ENCODE measurements around the gene TGM6.

Gene TGM6

GRCh38 chr20:2459981-2460751 is 79.5 kb downstream of the TGM6 start:
- no peak for DNase-seq

DNA sequence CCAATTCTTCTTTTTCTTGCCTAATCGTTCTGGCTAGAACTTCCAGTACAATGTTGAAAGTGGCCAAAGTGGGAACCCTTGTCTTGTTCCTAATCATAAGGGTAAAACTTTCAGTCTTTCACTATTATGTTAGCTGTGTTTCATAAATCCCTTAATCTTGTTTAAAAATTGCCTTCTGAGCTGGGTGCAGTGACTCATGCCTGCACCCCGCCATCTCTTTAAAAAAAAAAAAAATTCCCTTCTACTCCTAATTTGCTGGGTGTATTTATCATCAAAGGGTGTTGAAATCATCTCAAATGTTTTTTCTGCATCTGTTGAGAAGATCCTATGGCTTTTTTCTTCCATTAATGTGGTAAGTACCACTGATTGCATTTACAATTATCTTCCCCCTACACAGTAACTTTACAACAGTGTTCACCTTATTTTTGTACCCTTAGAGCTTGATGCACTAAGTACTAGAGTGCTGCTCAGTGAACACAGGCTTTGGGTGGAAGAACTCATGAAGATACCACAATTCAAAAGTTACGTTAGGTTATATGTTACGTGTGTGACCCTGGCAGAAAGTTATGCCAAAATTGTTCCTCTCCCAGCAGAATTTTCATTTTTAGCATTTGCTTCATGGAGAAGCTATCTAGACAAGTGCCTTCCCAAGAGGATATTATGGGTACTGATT is 80.2 kb downstream of the TGM6 start:
- no peak for DNase-seq

DNA sequence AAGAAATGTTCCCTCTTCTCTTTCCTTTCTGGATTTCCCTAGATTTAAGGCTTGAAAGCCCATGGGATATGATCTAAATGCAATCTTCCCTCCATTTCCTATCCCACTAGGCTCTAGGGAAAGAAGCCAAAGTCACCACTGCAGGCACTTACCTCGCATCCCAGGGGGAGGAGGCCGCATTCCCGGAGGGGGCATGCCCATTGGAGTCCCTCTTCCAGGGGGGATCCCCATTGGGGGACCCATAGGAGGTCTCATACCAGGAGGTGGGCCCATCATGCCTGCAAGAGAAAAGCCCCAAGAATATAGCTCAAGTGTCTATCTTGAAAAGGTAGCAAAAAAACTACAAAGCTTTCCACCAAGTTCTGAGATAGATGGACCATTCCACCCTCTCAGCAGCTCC is 81.8 kb downstream of the TGM6 start:
- DNase-seq, result no peak

DNA sequence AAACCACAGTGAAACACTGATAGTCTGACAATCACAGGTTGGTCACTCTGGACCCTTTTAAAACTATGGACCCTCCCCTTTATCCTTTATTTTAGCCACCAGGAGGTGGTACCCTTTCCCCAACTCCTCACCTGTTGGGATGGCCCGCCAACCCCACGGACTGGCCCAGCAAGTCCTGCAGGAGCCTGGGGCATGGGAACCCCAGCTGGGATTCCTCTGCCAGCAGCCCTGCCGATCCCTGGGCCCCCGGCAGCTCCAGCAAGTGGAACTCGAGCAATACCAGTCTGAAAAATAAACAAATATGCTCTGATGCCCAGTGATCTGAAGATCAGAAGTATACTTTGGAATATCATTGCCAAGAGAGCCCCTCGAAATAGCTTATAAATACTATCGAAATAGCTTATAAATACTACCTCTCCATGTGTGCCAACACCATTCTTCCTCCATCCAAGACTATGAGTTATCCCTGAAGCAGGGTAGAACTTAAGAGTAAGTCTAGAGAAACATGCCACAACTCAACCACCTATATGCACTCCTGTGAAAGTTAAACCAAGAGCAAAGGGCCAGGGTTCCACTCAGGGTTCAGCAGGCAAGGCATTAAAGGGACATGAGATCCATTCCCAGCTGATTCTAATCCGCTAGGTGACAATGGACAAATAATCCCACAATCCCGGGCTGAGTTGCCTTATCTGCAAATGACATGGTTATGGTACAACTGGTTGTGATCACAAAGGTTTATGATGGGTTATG is 83.1 kb downstream of the TGM6 start:
- no peak for DNase-seq

- no peak for DNase-seq
These were observed 84.4 kb downstream of the TGM6 start for GRCh38 chr20:2465100-2465499.

GRCh38 chr20:2467412-2467811 is 86.7 kb downstream of the TGM6 start:
- no peak for DNase-seq

GRCh38 chr20:2468581-2469407 is 88.1 kb downstream of the TGM6 start:
- DNase-seq, result no peak

GRCh38 chr20:2469991-2470422 is 89.3 kb downstream of the TGM6 start:
- peak; percentile 59 for DNase-seq

DNA sequence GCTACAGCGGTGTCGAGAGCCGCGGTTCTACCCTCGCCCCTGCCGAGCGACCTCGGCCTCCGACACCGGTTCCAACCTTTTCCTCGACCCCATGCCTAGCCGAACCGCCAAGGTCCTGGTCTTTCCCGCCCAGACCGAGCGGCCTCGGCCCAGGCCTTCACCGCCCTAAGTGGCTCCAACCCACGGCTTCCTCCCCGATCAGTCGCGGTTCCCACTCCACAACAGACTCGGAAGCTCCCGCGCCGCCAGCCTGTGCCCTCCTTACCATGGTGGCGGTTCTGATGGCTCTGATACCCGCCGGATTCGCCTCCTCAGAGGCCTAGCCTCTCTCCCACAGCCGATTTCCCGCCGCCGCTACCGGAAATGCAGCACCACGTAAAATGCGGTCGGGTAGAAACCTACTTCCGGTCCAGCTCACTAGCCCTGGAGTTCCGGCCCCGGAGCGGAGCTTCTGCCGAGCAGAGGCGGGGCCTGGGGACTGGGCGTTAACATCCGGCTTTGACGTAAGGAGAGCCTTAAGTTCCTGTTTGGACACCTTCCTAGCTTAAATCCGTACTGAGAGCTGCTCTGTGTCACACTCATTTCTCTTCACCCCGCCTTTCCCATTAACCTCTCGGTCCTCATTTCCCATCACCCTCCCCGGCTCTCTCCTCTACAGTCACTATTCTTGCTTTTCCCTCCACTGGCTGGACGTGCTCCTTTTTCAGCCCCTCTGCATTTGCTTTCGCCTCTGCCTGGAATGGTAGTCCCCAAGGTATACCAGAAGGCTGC is 89.9 kb downstream of the TGM6 start, which contains the start of gene SNRPB:
TSS of gene SNRPB (minus strand) at position 367 of the 771 bp plus-strand sequence. CDS start at position 268, 99 bp downstream.
- peak; percentile 95 for DNase-seq

DNA sequence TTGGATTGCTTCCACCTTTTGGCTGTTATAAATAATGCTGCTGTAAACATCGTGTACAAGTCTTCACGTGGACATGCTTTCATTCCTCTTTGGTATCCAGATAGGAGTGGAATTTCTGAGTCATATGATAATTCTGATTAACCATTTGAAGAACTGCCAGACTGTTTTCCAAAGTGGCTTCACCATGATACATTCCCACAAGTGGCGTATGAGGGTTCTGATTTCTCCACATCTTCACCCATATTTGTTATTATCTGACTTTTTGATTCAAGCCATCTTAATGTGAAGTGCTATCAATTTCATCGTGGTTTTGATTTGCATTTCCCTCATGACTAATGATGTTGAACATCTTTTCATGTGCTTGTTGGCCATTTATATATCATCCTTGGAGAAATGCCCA is 92.8 kb downstream of the TGM6 start:
- no peak for DNase-seq

GRCh38 chr20:2475850-2476741 is 95.4 kb downstream of the TGM6 start:
- DNase-seq, result no peak

GRCh38 chr20:2476742-2477615 is 96.3 kb downstream of the TGM6 start:
- DNase-seq, result no peak

- DNase-seq, result no peak
These were observed 99.7 kb downstream of the TGM6 start for GRCh38 chr20:2480381-2480780.

Measured in central memory CD4-positive, alpha-beta T cell (primary cell).